ENCODE measurements around the gene CBFA2T2. TPM values are rescaled to one million over a fixed set of nuclear protein-coding genes. Genes with fewer than 3 reads are reported as not detected.

CBFA2T2 gene
- polyA plus RNA-seq, 3 donors = 1.7 to 9.7 (median 4.9) TPM

DNA sequence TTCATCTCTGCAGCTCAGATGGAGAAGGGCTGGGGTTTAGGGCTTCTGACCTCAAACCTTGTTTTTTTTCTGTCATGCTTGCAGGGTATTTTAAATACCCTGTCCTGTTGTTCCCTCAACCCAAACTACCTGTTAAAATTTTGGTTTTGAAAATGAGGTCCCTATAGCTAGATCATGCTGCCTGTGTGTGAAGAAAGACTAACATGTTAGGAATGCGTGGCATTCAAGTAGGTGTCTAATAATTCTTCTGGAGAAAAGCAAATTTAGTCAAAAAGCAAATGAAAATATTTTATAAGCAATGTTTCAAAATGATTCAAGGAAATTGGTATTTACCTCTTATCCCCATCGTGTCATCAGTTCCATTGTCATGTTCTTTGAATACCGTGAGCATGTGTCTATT lies 95.1 kb downstream of the CBFA2T2 start:
- WGBS (ENCODE audit: insufficient coverage) = no CpG with 5 or more reads among the region's 3 CpGs
- Mint-ChIP-seq H3K36me3 (no peaks in the 10 kb centered on the region), H3K27ac (no peak overlapping the region), H3K4me1 (no peaks in the 10 kb centered on the region), H3K27me3 (ENCODE audit: low read depth in 3 of 3) (no peaks in the 10 kb centered on the region), H3K9me3 (no peaks in the 10 kb centered on the region), H3K4me3 (no peak overlapping the region)
- Histone ChIP-seq H3K36me3 (replicated peaks in 1 of 2; ENCODE audit: control insufficient read depth in 1 of 2, insufficient read depth in 2 of 2, low read length in 2 of 2) (no peaks in the 10 kb centered on the region), H3K4me1 (ENCODE audit: control insufficient read depth in 1 of 2, insufficient read depth in 2 of 2, low read length in 2 of 2) (no peaks in the 10 kb centered on the region), H2AFZ (ENCODE audit: insufficient read depth, low read depth, low read length, poor library complexity, severe bottlenecking) (no peak overlapping the region), H4K20me1 (ENCODE audit: insufficient read depth, low read length) (no peaks in the 10 kb centered on the region), H3K27ac (ENCODE audit: low read depth in 1 of 2, low read length in 2 of 2) (no peak overlapping the region), H3K9me3 (replicated peaks in 1 of 2; ENCODE audit: control insufficient read depth in 1 of 2, insufficient read depth in 1 of 2, low read length in 2 of 2) (no peaks in the 10 kb centered on the region), H3K4me3 (replicated peaks in 1 of 3; ENCODE audit: low read depth in 2 of 3, low read length in 3 of 3) (no peak overlapping the region), H3K27me3 (ENCODE audit: control insufficient read depth in 2 of 2, insufficient read depth in 2 of 2, low read length in 2 of 2) (no peaks in the 10 kb centered on the region), H3K9ac (ENCODE audit: insufficient read depth, low read length, poor library complexity, severe bottlenecking) (no peak overlapping the region), H3K79me2 (ENCODE audit: insufficient read depth, low read length) (no peaks in the 10 kb centered on the region), H3K4me2 (replicated peaks; ENCODE audit: extremely low read depth, low read length, poor library complexity, severe bottlenecking) (no peak overlapping the region)
- intact Hi-C loops (cut with micrococcal nuclease) = no loop called here
- no peak for DNase-seq
- TF ChIP-seq CTCF (IDR thresholded peaks at IDR 0.05) = no peak

GRCh38 chr20:33585413-33585812 lies 95.5 kb downstream of the CBFA2T2 start:
- intact Hi-C loops (cut with micrococcal nuclease) = no loop called here
- Histone ChIP-seq H3K4me3 (replicated peaks in 1 of 3; ENCODE audit: low read depth in 2 of 3, low read length in 3 of 3) (no peak overlapping the region), H2AFZ (ENCODE audit: insufficient read depth, low read depth, low read length, poor library complexity, severe bottlenecking) (no peak overlapping the region), H3K9ac (ENCODE audit: insufficient read depth, low read length, poor library complexity, severe bottlenecking) (no peak overlapping the region), H3K4me1 (ENCODE audit: control insufficient read depth in 1 of 2, insufficient read depth in 2 of 2, low read length in 2 of 2) (no peaks in the 10 kb centered on the region), H3K4me2 (replicated peaks; ENCODE audit: extremely low read depth, low read length, poor library complexity, severe bottlenecking) (no peak overlapping the region), H3K27me3 (ENCODE audit: control insufficient read depth in 2 of 2, insufficient read depth in 2 of 2, low read length in 2 of 2) (no peaks in the 10 kb centered on the region), H3K27ac (ENCODE audit: low read depth in 1 of 2, low read length in 2 of 2) (no peak overlapping the region), H3K36me3 (replicated peaks in 1 of 2; ENCODE audit: control insufficient read depth in 1 of 2, insufficient read depth in 2 of 2, low read length in 2 of 2) (no peaks in the 10 kb centered on the region), H4K20me1 (ENCODE audit: insufficient read depth, low read length) (no peaks in the 10 kb centered on the region), H3K9me3 (replicated peaks in 1 of 2; ENCODE audit: control insufficient read depth in 1 of 2, insufficient read depth in 1 of 2, low read length in 2 of 2) (no peaks in the 10 kb centered on the region), H3K79me2 (ENCODE audit: insufficient read depth, low read length) (no peaks in the 10 kb centered on the region)
- H3K4me3 Mint-ChIP-seq = no peak overlapping the region
- no peaks in the 10 kb centered on the region for H3K36me3 Mint-ChIP-seq
- H3K4me1 Mint-ChIP-seq = no peaks in the 10 kb centered on the region
- no CpG with 5 or more reads among the region's 4 CpGs for WGBS (ENCODE audit: insufficient coverage)
- TF ChIP-seq CTCF (IDR thresholded peaks at IDR 0.05) = no peak
- H3K9me3 Mint-ChIP-seq = no peaks in the 10 kb centered on the region
- H3K27me3 Mint-ChIP-seq (ENCODE audit: low read depth in 3 of 3) = no peaks in the 10 kb centered on the region
- no peak overlapping the region for H3K27ac Mint-ChIP-seq
- DNase-seq = no peak

Data from CD14-positive monocyte (primary cell).